ENCODE data around the gene GULP1.

DNA sequence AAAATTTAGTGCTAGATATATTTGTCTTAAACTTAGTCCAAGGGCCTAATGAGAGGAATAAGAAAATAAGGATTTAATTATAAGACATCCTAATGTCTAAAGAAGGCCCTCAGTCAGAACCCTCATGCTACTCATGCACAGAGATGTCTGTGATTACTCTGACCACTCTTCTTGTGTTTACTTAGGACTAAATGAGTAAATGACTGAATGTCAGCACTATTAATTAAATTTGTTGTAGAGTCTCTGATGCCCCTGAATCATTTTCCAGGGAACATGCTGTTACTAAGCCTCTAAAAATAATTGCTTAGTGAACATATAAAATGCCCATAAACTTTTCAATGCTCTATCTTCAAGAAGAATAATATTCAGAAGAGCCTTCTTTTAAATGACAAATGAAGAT, 32.4 kb downstream of the GULP1 start:
- TF ChIP-seq CREB1 (IDR thresholded peaks at IDR 0.05; ENCODE audit: low read depth) (no peak), RAD21 (IDR thresholded peaks at IDR 0.05; ENCODE audit: low read depth) (no peak)

Data from Ishikawa (cell line).